Hematopoietic multipotent progenitor cell treated with erythropoietin and hydrocortisone succinate and interleukin-3 and kit ligand, for 4 days (in vitro differentiated cells): ENCODE measurements around the gene CAST.

Source experiments
- DNase-seq: peaks from one replicate; pipeline ENCODE4 v3.0.0-alpha.2; 2015

The CAST gene

GRCh38 chr5:96648023-96648422 is 14.2 kb upstream of the CAST start:
- peak; percentile 9 for DNase-seq

GRCh38 chr5:96648593-96648992 is 13.6 kb upstream of the CAST start:
- no peak for DNase-seq

- DNase-seq = no peak
Measured at GRCh38 chr5:96649251-96649662, 12.9 kb upstream of the CAST start.

- DNase-seq = no peak
Measured at GRCh38 chr5:96649681-96650540, 12.3 kb upstream of the CAST start.

- no peak for DNase-seq
Measured at GRCh38 chr5:96651047-96651446, 11.1 kb upstream of the CAST start.

GRCh38 chr5:96651948-96652753 is 10.0 kb upstream of the CAST start:
- DNase-seq = peak; percentile 36

GRCh38 chr5:96652769-96653454 is 9.3 kb upstream of the CAST start:
- no peak for DNase-seq

GRCh38 chr5:96654209-96654608 is 8.0 kb upstream of the CAST start:
- DNase-seq = no peak

- no peak for DNase-seq
Measured at GRCh38 chr5:96655085-96655484, 7.1 kb upstream of the CAST start.

- no peak for DNase-seq
Measured at GRCh38 chr5:96655506-96655905, 6.7 kb upstream of the CAST start.

GRCh38 chr5:96657068-96657467 is 5.1 kb upstream of the CAST start:
- peak; percentile 94 for DNase-seq

GRCh38 chr5:96658272-96658671 is 3.9 kb upstream of the CAST start:
- DNase-seq = no peak

GRCh38 chr5:96659170-96659569 is 3.0 kb upstream of the CAST start:
- no peak for DNase-seq

- peak; percentile 60 for DNase-seq
Measured at GRCh38 chr5:96660971-96661854, 963 bp upstream of the CAST start.

GRCh38 chr5:96662725-96663518 is 746 bp downstream of the CAST start:
- DNase-seq = peak; percentile 74

GRCh38 chr5:96663608-96664007 is 1.4 kb downstream of the CAST start:
- DNase-seq = no peak

GRCh38 chr5:96664669-96665068 is 2.5 kb downstream of the CAST start:
- DNase-seq = peak; percentile 50

- no peak for DNase-seq
Measured at GRCh38 chr5:96668725-96669124, 6.5 kb downstream of the CAST start.

GRCh38 chr5:96669909-96670308 is 7.7 kb downstream of the CAST start:
- DNase-seq = no peak

GRCh38 chr5:96671441-96671840 is 9.3 kb downstream of the CAST start:
- no peak for DNase-seq

GRCh38 chr5:96673127-96673526 is 11.0 kb downstream of the CAST start:
- DNase-seq = no peak

- no peak for DNase-seq
Measured at GRCh38 chr5:96675882-96676281, 13.7 kb downstream of the CAST start.
